HG02884 (cell line): ENCODE results near the gene COLEC12.

ENCODE experiments used
- ATAC-seq: cut with Tn5 transposase; IDR thresholded peaks from one replicate; pipeline ENCODE4 v1.9.1; 2021; ENCODE audit warnings: mild to moderate bottlenecking, moderate library complexity; ENCODE audit not compliant: unreplicated experiment

COLEC12 gene

DNA sequence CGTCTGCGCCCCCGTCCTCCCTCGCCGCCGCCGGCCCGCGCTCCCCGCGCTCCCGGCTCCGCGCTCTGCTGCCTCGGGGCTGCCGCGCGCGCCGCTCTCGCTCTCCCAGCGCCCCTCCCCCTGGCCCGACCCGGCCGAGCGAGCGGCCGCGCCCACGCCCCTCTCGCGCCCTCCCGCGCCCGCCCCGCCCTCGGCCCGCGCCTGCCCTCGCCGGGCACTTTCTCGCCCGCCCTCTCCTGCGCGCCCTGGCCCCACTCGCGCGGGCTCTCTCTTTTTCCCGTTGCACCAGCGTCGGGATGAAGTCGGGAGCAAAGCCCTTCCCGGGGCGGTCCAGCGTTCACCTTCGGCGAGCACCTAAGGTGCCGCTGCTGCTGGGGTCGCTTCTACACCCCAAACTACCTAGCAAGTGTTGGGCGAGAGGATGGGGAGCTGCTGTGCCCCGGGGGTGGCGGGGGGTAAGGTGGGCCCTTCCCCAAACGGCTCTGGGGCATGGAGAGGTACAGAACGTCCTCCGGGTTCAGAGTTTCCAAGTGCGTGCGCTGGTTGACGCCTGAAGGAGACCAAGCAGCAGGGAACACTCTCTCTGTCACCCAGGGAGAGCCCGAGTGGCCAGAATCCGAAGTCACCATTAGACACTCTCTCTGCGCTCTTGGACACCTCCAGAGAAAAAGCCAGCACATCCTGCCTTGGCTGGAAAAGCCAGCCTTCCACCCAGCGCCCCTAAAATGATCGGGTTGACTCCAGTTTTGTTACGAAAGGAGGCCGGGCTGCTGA is at the start of gene COLEC12:
TSS of gene COLEC12 (minus strand) at position 70 of the 774 bp plus-strand sequence. CDS start 187 bp downstream, outside the sequence.
- ATAC-seq = no peak

DNA sequence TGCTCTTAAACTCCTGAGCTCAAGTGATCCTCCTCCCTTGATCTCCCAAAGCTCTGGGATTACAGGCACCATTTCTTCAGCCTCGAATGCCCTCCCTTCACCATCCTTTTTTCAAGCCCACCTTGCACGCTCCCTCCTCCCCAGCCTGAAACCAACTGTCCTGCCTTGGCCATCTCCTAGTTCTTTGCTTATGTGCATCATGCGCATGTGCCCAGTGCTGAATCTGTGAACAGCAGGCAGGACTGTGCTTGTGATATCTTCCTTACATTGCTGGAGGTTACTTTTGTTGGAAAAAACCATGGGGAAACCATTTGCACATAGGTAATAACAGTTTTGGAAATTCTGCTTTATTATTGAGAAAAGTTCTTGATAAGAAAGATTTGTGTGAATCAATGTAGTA is 49.5 kb upstream of the COLEC12 start:
- ATAC-seq = no peak

DNA sequence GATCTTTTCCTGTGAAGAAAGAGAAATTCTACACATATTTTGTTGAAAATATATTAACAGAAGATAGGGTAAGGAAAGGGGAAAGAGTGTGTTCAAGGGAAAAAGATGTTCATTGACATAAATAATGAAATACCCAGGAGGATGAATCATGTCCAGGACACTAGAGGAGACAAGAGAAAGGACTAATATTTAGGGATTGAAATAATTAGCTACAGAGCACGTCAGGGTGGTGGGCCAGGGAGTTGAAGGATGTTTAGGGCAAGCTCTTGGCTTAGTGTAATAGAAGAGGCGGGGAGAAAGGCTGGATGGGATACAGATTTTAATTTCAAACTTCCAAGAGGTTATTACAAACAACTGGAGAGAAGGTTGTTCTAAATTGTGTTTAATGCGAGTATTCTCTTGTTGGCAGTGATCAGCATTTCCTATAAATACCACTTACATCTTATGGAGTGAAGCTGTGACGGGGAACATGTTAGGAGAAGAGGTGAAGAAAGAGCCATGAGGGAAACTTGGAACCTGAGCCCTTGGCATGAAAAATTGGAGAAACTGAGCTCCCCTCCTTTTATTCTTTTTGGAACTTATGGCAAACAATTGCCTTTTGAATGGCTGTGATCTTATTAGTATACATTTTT is 43.1 kb upstream of the COLEC12 start:
- no peak for ATAC-seq

DNA sequence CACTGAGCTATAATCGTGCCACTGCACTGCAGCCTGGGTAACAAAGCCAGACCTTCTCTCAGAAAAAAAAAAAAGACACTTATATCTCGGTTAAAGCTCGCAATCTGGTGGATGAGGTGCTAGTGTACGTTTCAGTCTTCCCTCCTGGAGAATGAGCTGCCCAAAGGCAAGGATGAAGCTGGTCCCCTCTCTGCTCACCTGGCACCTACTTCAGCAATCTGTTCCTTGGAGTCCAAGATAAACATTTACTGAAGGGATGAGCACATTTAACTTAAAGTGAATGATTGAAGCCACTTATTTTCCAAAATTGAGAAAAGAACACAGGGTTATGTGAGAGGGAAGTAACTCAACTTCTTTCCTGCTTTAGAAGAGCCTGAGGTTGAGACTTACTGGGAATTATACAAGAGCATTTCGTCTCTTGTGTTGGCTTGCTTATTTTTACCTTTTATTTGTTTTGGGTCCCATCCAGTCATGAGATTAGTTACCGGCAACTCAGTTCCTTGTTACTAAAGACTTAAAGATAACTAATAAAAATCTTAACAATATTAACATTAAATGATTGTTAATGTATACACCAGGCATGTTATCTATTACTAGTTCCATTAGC is 33.6 kb upstream of the COLEC12 start:
- no peak for ATAC-seq

DNA sequence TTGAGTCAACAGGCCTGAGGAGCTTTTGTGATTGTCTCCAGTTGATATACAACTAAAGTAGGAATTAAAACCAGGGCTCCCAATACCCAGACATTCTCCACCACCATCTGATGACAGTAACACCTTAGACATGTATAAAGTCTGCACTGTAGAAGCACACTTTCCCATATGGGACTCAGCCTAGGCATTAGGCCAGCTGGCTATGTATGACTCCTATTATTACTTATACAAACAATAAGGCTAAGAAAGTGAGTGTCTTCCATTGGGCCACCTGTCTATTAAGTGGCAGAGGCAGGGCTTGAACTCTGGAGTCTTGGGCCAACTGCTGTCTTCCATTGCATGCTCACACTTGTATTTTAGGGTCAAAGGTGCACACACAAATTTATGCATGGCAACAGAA is 32.1 kb upstream of the COLEC12 start:
- no peak for ATAC-seq

DNA sequence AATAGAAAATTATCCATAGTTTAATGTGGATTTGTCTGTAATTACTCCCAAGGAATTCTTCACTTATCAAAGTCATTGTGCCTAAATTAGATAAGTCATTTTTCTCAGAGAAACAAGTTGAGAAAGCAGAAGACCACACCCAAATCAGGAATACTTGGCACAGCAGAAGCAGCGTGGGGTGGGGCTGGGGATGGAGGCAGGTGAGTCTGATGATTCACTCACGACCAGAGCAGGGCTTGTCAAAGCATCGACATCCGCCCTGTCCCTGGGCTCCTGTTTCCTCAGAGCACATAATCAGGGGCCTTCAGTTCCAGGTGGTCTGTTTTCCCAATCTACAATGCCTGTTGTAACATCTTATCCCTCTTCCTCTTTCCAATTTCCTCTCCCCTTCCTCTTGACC is 31.5 kb upstream of the COLEC12 start:
- no peak for ATAC-seq

DNA sequence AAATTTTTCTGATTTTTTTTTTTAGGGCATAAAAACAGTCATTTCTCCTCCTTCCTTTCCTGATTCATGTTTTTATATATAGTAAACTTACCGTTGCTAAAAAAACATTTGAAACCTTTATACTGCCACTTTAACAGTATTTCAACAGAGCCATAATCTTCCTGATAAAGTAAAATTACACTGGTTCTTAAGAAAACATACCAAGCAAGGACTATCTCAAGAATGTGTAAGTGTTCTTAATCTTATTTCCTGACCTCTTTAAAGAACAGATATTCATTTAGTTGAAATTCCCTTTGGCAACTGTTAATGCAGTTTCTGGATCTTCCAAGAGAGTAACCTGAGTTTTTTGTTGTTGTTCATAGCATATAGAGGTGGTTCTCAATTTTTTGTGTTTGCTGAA is 26.6 kb upstream of the COLEC12 start:
- no peak for ATAC-seq

DNA sequence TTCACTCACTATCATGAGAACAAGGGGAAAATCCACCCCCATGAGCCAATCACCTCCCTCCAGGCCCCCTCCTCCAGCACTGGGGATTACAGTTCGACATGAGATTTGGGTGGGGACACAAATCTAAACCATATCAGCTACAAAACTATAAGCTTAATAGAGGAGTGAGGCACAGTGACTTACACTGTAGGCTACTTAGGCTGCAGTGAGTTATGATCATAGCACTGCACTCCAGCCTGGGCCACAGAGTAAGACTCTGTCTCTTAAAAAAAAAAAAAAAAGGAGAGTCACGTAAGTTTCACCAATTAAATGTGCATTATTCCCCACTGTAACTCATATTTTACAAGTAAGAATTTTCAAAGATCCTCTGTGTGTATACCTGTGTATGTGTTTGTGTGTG is 26.2 kb upstream of the COLEC12 start:
- no peak for ATAC-seq

DNA sequence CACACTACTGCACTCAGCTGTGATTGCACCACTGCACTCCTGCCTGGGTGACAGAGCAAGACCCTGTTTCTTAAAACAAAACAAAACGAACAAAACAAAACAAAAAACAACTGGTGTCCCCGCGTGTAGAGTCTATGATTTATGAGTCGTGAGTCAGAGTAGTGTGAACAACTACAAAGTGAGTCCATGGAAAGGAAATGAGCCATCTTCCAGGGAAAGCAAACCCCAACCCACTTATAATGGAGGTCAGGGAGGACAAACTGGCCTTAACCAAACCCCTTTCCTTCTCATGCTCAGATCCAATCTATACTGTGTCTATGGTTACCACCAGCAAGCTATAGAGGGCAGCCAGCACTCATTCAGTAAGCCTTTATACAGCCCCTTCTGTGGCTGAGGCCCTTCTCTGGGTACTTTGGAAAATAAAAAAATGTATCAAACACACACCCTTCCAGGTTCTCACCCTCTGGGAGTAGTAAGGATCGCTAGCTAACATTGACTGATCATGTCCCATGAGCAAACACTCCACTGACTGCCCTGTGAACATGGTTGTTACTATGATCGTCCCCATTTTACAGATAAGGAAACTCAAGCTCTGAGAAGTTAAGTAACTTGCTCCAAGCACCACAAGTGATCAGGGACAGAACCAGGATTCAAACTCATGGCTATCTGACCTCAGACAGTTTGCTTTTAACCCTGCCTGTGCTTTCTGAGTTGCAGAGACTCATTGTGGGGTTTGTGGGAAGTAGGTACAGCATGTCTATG is 24.7 kb upstream of the COLEC12 start:
- ATAC-seq = no peak

DNA sequence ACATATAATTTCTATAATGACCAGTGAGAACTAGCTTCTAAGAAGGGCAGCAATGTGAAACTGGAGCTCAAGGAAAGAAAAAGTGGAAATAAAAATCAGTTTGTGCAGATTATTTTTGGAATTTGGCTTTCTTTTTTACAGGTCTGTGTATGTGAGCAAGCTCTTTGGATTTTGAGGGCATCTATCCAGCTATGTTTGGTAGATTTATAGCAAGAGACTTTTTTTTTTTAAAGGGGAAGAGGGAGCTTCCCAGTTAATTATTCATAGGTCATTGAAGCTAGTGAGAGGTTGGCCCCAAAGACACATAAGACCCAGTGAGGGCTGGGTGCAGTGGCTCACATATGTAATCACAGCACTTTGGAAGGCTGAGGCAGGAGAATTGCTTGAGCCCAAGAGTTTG is 24.0 kb upstream of the COLEC12 start:
- no peak for ATAC-seq

DNA sequence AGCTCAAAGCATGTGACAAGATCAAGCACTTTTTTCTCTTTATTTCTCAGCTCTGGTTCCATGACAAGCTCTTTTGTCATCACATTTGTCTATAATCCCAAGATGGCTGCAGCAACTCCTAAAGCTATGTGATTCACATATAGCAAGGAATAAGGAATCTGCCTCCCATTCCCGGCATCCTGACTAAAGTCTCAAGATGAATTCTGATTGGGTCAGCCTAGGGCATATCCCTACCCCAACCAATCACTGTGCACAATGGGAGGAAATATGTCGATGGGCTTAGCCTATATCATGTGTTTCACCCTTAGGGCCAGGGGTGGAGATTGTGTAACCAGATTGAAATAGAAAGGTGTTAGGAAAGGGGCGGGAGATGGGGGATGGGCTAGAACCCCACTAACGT is 23.1 kb upstream of the COLEC12 start:
- ATAC-seq = no peak

DNA sequence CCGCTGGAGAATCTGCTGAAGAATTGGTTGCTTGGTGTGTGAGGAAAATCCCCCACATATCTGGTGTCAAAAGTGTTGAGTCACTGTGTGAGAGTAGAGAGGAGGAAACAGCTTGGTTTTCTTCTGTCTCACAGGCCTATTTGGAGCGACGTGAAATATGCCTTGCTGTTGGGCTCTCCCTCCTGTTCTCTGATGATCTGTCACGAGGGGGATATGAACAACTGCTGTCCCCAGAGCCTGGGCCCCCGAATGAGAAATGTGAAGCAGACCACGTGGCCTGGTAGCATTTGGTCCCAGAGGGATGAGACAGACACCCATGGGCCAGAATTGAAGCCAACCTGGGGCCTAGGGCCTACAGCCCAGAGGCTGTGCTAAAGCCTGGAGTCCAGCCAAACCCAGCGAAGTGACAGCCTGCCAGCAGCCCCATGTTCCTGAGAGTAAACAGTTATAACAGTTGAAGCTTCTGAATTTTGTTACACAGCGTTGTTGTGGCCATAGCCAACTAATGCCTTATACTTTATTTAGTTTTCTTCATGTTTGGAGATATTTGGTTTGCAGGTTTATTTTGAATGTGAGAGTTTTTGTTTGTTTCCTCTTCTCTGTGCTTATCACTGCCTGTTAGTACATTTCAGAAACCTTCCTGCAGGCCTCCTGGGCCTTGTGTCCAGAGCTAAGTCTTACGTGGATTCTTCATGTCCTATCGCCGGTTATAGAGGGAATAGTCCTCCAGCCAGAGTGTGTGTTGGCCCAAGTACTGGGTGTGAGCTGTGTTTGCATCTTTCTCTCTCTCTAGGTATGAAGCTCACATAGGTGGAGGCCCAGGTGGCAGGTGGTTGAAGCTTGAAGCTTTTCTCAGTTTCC is 18.7 kb upstream of the COLEC12 start:
- peak; percentile 93 for ATAC-seq

DNA sequence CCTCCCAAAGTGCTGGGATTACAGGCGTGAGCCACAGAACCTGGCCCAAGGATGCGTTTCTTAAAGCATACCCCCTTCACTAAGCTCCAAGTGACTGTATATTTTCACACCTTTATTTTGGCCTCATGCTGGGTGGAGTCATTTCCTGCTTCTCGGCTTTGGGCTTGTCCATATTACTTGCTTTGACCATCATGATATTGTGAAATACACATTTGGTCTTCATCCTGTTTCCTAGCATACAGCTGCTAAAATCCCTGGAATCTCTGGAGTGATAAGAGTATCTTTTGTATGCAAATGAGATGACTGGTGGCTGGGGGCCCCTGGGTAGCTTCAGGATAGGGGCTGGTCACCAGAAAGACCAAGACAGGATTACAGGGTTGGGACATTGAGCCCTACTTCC is 17.6 kb upstream of the COLEC12 start:
- ATAC-seq = no peak

DNA sequence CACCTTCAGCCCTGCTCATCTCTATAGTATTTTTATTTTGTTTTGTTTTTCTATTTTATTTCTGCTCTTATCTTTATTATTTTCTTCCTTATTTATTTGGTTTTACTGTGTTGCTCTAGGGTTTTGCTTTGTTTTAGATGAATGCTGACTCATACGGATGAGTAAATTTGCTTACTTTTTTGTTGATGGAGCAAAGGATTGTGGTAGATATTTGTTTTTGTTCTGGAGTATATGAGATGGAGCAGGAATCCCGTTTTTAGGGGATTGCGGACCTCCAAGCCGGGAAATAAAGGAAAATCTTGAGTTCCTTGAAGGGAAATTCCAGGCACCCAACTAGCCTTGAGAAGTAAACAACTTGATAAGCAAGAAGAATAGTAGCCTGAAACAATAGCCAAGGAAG is 15.3 kb upstream of the COLEC12 start:
- no peak for ATAC-seq

DNA sequence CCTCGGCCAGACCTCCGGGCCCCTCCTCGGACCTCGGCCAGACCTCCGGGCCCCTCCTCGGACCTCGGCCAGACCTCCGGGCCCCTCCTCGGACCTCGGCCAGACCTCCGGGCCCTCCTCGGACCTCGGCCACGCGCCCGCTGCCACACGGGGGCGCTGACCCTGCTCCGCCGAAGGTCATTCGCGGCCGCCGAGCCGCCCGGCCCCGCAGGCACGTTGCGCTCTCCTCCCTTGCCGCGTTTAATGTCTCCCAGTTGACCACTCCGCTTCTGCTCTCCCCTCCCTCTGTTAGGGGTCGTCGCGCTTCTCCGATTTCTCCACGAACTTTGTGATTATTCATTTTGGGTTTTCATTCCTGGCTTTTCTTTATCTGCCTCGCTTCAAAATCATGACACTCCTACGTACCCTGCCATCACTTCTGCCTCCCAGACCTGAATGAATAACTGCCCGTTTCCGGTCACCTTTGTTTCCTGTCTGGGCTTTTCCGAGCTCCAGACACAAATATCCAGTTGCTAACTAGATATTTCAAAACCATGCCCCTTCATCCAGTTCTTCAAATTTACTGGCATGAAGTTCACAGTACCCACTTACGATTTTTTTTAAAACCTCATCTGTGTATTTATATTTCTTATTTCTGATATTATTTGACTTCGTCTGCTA is 14.8 kb upstream of the COLEC12 start:
- ATAC-seq = no peak

DNA sequence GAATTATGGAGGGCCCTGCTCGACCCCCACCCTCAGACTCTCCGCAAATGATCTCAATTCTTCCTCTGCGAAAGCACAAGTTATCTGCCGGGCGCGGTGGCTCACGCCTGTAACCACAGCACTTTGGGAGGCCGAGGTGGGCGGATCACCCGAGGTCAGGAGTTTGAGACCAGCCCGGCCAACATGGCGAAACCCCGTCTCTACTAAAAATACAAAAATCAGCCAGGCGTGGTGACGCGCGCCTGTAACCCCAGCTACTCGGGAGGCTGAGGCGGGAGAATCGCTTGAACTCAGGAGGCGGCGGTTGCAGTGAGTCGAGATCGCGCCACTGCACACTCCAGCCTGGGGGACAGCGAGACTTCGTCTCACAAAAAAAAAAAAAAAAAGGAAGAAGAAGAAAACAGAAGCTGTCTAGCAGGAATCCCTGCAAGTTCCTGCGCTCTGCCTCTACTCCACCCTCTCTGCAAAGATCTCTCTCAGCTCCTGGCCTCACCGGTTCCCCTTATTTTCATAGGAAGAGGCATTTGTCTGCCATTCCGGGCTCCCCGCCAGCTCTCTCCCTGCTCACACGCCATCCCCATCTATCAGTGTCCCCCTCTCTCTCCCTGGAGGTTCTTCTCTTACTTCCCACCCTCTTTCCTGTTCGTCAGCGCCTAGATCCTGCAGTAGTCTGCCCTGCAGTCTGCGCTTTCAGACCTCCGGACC is 13.5 kb upstream of the COLEC12 start:
- ATAC-seq = no peak

DNA sequence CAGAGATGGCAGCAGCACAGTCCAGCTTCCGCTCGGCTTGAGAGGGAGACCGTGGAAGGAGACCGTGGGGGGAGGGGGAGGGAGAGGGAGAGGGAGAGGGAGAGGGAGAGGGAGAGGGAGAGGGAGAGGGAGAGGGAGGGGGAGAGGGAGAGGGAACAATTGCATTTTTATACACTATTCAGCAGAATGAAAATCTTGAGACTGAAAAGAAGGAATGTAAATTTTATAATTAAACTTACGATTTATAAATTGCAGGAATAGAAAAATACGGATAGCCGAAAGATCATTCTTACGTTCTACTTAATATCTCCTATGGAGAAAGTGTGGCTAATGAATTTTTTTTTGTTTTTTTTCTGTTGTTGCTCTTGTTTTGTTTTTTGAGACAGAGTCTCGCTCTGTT is 12.5 kb upstream of the COLEC12 start:
- no peak for ATAC-seq

DNA sequence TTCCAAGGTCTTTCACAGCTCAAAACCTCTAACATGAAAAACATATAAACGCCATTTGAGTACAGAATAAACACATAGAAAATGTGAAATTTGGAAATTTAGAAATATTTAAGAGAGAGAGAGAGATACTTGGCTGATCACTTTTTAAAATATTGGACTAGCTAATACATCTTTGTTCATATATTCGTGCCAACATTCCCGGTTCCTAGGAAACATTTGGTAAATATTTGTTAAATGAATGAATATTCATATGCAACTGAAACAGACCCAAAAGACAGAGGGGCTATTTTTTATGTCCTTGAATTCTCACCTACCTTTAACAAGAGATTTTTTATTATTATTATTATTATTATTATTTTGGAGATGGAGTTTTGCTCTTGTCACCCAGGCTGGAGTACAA is 8.3 kb upstream of the COLEC12 start:
- ATAC-seq = no peak

DNA sequence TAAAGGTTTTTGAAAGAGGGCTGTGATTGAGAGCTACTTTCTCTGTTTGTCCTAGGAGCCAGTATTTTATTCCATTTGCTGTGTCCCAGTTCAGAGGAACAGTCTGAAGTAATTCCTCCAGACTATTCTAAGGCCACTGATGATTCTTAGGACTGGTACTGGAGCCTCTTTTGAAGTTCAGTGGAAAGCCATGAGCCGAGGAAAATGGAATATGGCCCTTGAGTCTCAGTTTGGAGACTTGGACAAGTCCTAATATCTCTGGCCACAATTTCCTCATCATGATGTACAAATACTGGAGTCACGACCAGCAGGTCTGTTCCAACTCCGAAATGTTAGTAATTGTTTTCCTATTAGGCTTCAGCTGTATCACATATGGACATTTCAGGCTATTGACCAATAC is 7.1 kb upstream of the COLEC12 start:
- ATAC-seq = no peak
